Measurements from ENCODE around the gene POTEH.
"Not testable (repeated sequence)": the region's sequence is repeated elsewhere in the genome, so short reads cannot be mapped to it uniquely, and the experiment has no call there.

POTEH gene

GRCh38 chr22:15689749-15690125, at the start of gene POTEH:
Gene POTEH, plus strand, starts transcription at chr22:15690026. Its CDS starts 52 bp downstream, at chr22:15690078.
- H3K4me3 ChIP-seq (ENCODE audit: low read depth, low read length); DNase-seq (ENCODE audit: low read depth, low spot score); POLR2A ChIA-PET; CTCF ChIA-PET: not testable (repeated sequence)

- POLR2A ChIA-PET; CTCF ChIA-PET; H3K4me3 ChIP-seq (ENCODE audit: low read depth, low read length); DNase-seq (ENCODE audit: low read depth, low spot score): not testable (repeated sequence)
These were observed 47.5 kb upstream of the POTEH start for GRCh38 chr22:15642288-15642861.

- CTCF ChIA-PET; DNase-seq (ENCODE audit: low read depth, low spot score); POLR2A ChIA-PET; H3K4me3 ChIP-seq (ENCODE audit: low read depth, low read length): not testable (repeated sequence)
These were observed 37.9 kb upstream of the POTEH start for GRCh38 chr22:15651954-15652353.

GRCh38 chr22:15652738-15653137, 37.1 kb upstream of the POTEH start:
- CTCF ChIA-PET; DNase-seq (ENCODE audit: low read depth, low spot score); H3K4me3 ChIP-seq (ENCODE audit: low read depth, low read length); POLR2A ChIA-PET: not testable (repeated sequence)

- CTCF ChIA-PET; POLR2A ChIA-PET; H3K4me3 ChIP-seq (ENCODE audit: low read depth, low read length); DNase-seq (ENCODE audit: low read depth, low spot score): not testable (repeated sequence)
These were observed 36.6 kb upstream of the POTEH start for GRCh38 chr22:15653241-15653640.

- POLR2A ChIA-PET; CTCF ChIA-PET; DNase-seq (ENCODE audit: low read depth, low spot score); H3K4me3 ChIP-seq (ENCODE audit: low read depth, low read length): not testable (repeated sequence)
These were observed 28.7 kb upstream of the POTEH start for GRCh38 chr22:15661102-15661501.

- POLR2A ChIA-PET; DNase-seq (ENCODE audit: low read depth, low spot score); CTCF ChIA-PET: not testable (repeated sequence)
These were observed 25.1 kb upstream of the POTEH start for GRCh38 chr22:15664682-15665081.

GRCh38 chr22:15665478-15665877, 24.3 kb upstream of the POTEH start:
- CTCF ChIA-PET; DNase-seq (ENCODE audit: low read depth, low spot score); H3K4me3 ChIP-seq (ENCODE audit: low read depth, low read length); POLR2A ChIA-PET: not testable (repeated sequence)

More at GRCh38 chr22:15664682-15665081, 25.1 kb upstream of the POTEH start:
- not testable (repeated sequence) for H3K4me3 ChIP-seq (ENCODE audit: low read depth, low read length)

GRCh38 chr22:15669430-15669829, 20.4 kb upstream of the POTEH start:
- H3K4me3 ChIP-seq (ENCODE audit: low read depth, low read length); DNase-seq (ENCODE audit: low read depth, low spot score); CTCF ChIA-PET; POLR2A ChIA-PET: not testable (repeated sequence)

GRCh38 chr22:15679702-15680101, 10.1 kb upstream of the POTEH start:
- H3K4me3 ChIP-seq (ENCODE audit: low read depth, low read length); POLR2A ChIA-PET; CTCF ChIA-PET; DNase-seq (ENCODE audit: low read depth, low spot score): not testable (repeated sequence)

- CTCF ChIA-PET; H3K4me3 ChIP-seq (ENCODE audit: low read depth, low read length); POLR2A ChIA-PET; DNase-seq (ENCODE audit: low read depth, low spot score): not testable (repeated sequence)
These were observed 5.7 kb upstream of the POTEH start for GRCh38 chr22:15684115-15684514.

GRCh38 chr22:15684695-15685094, 5.1 kb upstream of the POTEH start:
- CTCF ChIA-PET; POLR2A ChIA-PET; DNase-seq (ENCODE audit: low read depth, low spot score); H3K4me3 ChIP-seq (ENCODE audit: low read depth, low read length): not testable (repeated sequence)

- POLR2A ChIA-PET; H3K4me3 ChIP-seq (ENCODE audit: low read depth, low read length); DNase-seq (ENCODE audit: low read depth, low spot score); CTCF ChIA-PET: not testable (repeated sequence)
These were observed 4.2 kb upstream of the POTEH start for GRCh38 chr22:15685641-15686040.

- H3K4me3 ChIP-seq (ENCODE audit: low read depth, low read length); POLR2A ChIA-PET; DNase-seq (ENCODE audit: low read depth, low spot score); CTCF ChIA-PET: not testable (repeated sequence)
These were observed 2.7 kb upstream of the POTEH start for GRCh38 chr22:15687086-15687485.

- H3K4me3 ChIP-seq (ENCODE audit: low read depth, low read length); DNase-seq (ENCODE audit: low read depth, low spot score); POLR2A ChIA-PET; CTCF ChIA-PET: not testable (repeated sequence)
These were observed 2.1 kb upstream of the POTEH start for GRCh38 chr22:15687676-15688075.

- CTCF ChIA-PET, POLR2A ChIA-PET: not testable (repeated sequence)
These were observed 1.7 kb upstream of the POTEH start for GRCh38 chr22:15688090-15688489.

GRCh38 chr22:15689012-15689748, 646 bp upstream of the POTEH start:
- CTCF ChIA-PET; DNase-seq (ENCODE audit: low read depth, low spot score); POLR2A ChIA-PET; H3K4me3 ChIP-seq (ENCODE audit: low read depth, low read length): not testable (repeated sequence)

More at GRCh38 chr22:15688090-15688489, 1.7 kb upstream of the POTEH start:
- DNase-seq (ENCODE audit: low read depth, low spot score); H3K4me3 ChIP-seq (ENCODE audit: low read depth, low read length): not testable (repeated sequence)

GRCh38 chr22:15713600-15713999, 23.8 kb downstream of the POTEH start:
- CTCF ChIA-PET; H3K4me3 ChIP-seq (ENCODE audit: low read depth, low read length); DNase-seq (ENCODE audit: low read depth, low spot score); POLR2A ChIA-PET: not testable (repeated sequence)

Data from AG04449 (cell line).